ENCODE measurements around the gene REC8. TPM values are rescaled to one million over a fixed set of nuclear protein-coding genes. Genes with fewer than 3 reads are reported as not detected.

Gene REC8
- total RNA-seq, 1 donor from 2014 or later: 1.1 TPM

DNA sequence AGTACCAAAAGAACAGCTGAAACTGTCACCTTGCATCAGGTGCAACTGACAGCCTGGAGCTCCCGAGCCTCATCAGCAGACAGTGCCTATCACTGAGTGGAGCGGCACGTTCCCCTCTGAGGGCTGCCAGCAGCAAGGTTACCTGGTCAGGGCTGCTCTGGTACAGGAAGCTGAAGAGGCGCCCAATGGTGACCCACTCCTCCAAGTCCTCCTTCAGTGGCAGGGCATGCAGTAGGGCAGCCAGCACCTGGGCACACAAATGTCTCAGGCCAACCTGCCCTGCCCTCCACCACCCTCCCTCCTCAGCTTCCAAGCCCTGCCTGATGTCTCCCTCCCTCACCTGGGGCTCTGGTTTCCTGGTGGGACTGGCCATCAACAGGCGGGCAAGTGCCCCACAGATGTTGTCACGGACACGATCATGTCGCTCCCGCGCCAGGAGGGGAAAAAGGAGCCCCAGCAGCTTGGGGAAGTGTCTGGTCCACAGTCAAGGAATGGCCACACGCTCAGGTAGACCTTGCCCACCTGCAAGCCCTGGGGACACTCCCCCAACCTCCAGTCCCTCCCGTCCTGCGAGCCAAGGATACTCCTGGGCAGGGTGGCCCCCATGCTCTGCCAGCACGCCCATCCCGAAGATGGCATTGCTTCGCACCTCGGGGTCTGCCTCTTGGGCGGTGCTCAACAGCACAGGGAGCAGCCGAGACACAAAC, 9.6 kb downstream of the REC8 start:
- TF ChIP-seq, protein P1, sequence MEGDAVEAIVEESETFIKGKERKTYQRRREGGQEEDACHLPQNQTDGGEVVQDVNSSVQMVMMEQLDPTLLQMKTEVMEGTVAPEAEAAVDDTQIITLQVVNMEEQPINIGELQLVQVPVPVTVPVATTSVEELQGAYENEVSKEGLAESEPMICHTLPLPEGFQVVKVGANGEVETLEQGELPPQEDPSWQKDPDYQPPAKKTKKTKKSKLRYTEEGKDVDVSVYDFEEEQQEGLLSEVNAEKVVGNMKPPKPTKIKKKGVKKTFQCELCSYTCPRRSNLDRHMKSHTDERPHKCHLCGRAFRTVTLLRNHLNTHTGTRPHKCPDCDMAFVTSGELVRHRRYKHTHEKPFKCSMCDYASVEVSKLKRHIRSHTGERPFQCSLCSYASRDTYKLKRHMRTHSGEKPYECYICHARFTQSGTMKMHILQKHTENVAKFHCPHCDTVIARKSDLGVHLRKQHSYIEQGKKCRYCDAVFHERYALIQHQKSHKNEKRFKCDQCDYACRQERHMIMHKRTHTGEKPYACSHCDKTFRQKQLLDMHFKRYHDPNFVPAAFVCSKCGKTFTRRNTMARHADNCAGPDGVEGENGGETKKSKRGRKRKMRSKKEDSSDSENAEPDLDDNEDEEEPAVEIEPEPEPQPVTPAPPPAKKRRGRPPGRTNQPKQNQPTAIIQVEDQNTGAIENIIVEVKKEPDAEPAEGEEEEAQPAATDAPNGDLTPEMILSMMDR (IDR thresholded peaks at IDR 0.05; ENCODE audit: insufficient read depth, low read length, severe bottlenecking): no peak
- no peak for FAIRE-seq
- no peaks in the 10 kb centered on the region for H3K27me3 ChIP-seq (ENCODE audit: control insufficient read depth, insufficient read depth, low read length)
- H3K4me3 ChIP-seq (ENCODE audit: low read depth, low read length): no peak overlapping the region
- H3K36me3 ChIP-seq (ENCODE audit: control insufficient read depth, insufficient read depth, low read length): peaks cover 41% of the 10 kb centered on the region
- DNase-seq (ENCODE audit: low read depth): no peak

DNA sequence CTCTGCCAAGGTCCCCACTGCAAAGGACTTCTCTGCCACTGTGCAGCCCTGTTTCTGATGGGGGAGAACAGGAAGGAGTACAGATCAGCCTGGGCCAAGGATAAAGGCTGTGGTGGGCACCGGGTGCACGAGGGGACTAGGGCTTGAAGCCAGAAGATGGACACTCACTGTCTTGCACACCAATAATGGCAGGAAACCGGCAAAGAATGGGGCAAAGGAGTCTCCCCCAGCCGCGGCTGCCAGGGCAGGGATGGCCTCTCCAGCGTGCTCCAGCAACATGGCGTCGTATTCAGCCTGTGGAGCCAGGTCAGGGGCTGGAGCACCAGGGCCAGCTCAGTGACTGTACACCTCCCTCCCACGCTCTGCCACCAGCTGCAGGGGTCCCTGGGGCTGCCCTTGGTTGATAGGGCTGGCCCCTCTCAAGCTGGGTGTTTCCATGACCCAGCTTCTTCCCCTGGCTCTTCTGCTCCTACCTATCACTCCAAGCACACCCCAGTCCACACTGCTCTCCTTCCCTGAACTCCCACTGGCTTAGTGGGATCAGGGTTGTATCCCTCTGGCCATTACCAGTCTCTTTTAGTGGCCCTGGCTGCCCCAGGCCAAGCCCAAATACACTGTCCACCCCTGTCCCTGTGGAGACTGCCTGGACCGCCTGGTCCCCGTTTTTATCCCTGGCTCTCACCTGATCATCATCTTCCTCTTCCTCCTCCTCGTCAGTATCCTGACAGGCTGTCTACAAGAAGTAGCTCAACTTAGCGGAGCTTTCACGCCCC, 10.4 kb downstream of the REC8 start:
- H3K36me3 ChIP-seq (ENCODE audit: control insufficient read depth, insufficient read depth, low read length): peaks cover 44% of the 10 kb centered on the region
- no peak for DNase-seq (ENCODE audit: low read depth)

DNA sequence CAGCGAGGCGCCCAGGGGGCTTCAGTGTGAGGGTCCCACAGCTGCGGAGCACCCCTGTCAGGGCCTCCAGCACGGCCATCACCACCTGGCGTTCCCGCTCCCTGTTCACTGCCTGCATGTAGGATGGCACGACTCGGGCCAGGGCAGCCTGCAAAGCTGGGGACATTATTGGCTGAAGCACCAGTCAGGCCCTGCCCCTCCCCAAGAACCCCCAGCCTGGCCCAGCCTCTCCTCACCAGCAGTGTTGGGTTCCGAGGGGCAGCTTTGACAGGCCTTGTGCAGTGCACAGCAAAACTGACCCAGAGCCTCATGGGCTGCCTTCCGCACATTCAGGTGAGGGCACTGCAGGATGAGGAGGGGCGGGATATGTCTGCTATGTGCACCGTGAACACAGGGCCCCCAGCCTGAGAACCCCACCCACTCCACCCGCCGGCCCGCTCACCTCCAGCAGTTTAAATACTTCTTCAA, 11.2 kb downstream of the REC8 start:
- TF ChIP-seq, protein P1 (IDR thresholded peaks at IDR 0.05; ENCODE audit: insufficient read depth, low read length, severe bottlenecking): no peak
- FAIRE-seq (no peak), DNase-seq (ENCODE audit: low read depth) (no peak)
- Histone ChIP-seq H3K27me3 (ENCODE audit: control insufficient read depth, insufficient read depth, low read length) (no peaks in the 10 kb centered on the region), H3K36me3 (ENCODE audit: control insufficient read depth, insufficient read depth, low read length) (peaks cover 44% of the 10 kb centered on the region), H3K4me3 (ENCODE audit: low read depth, low read length) (no peak overlapping the region)

More for the DNA sequence above, 10.4 kb downstream of the REC8 start:
- Histone ChIP-seq H3K4me3 (ENCODE audit: low read depth, low read length) (no peak overlapping the region), H3K27me3 (ENCODE audit: control insufficient read depth, insufficient read depth, low read length) (no peaks in the 10 kb centered on the region)
- no peak for FAIRE-seq
- TF ChIP-seq, protein P1 (IDR thresholded peaks at IDR 0.05; ENCODE audit: insufficient read depth, low read length, severe bottlenecking): no peak

DNA sequence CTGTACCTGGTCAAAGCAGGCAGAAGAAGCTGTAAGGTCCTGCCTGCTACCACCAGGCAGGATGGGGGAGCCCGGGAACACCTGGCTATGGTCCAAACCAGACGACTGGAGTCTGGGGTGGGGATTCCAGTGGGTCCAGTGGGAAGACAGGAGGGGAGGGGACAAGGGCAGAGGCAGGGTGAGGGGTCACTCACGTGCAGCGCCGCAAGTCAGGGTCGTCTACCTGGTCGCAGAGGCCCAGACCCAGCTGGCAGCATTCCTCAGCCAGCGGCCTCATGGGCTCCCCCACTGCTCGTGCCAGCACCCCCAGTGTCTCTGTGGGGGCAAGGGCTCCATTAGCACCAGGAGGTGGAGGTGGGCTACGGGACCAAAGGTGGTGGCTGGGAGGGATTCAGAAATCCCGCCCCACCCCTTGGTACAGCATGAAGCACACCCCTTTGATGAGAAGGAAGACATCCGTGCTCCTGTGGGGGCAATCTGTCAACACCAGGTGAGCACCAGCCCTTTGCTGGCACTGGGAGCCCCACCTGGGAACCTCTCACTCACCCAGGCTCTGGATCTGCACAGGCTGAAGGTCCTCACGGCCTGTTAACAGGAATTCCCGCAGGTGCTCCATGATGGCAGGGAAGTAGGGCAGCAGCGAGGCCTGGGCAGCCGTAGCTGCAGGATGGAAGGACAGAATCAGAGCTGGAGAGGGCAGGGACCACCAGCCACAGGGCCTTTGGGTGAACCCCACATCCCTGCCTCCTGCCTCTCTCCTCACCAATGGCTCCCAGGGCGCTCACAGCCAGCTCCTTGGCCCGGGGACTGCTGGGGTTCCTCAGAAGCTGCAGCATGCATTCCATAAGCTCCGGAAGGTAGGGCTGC, 12.5 kb downstream of the REC8 start:
- DNase-seq (ENCODE audit: low read depth): no peak
- FAIRE-seq: no peak
- Histone ChIP-seq H3K4me3 (ENCODE audit: low read depth, low read length) (no peak overlapping the region), H3K27me3 (ENCODE audit: control insufficient read depth, insufficient read depth, low read length) (no peaks in the 10 kb centered on the region), H3K36me3 (ENCODE audit: control insufficient read depth, insufficient read depth, low read length) (peaks cover 33% of the 10 kb centered on the region)
- TF ChIP-seq, protein P1 (IDR thresholded peaks at IDR 0.05; ENCODE audit: insufficient read depth, low read length, severe bottlenecking): no peak

DNA sequence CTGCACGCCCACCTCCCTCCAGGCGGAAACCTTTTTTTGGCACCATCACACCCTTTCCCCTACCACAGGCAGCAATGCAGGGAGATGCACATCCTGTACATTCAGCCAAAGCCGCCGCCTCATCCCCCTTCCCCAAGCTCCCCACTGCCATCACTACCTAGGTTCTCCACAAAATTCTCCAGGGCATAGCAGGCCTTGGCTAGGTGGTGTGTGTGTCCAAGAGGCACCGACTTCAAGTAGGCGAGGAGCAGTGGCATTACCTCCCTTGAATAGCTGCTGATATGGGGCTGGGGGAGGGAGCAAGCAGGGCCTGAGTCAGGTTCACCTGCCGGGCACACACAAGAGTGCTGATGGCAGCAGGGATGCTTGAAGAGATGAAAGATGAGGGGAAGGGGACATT, 13.1 kb downstream of the REC8 start:
- DNase-seq (ENCODE audit: low read depth): no peak
- Histone ChIP-seq H3K27me3 (ENCODE audit: control insufficient read depth, insufficient read depth, low read length) (no peaks in the 10 kb centered on the region), H3K4me3 (ENCODE audit: low read depth, low read length) (no peak overlapping the region), H3K36me3 (ENCODE audit: control insufficient read depth, insufficient read depth, low read length) (peaks cover 33% of the 10 kb centered on the region)
- TF ChIP-seq, protein P1 (IDR thresholded peaks at IDR 0.05; ENCODE audit: insufficient read depth, low read length, severe bottlenecking): no peak
- no peak for FAIRE-seq
